Measurements from ENCODE around the gene DAP. TPM values are rescaled to one million over a fixed set of nuclear protein-coding genes. Genes with fewer than 3 reads are reported as not detected.

DAP gene
- total RNA-seq, 1 experiment from 2014 or later = 108 TPM

- BruUV-seq (replicated peaks) = TSS peak; percentile 90
- ATAC-seq (peak; percentile 68), DNase-seq (ENCODE audit: low read depth, low spot score) (peak; percentile 24)
- in situ Hi-C loops (cut with HindIII; ENCODE audit: low pct_unique_long_range_greater_than_20kb, low sequenced_read_pairs) (no loop called here), intact Hi-C loops (cut with micrococcal nuclease; ENCODE audit: unreplicated experiment) (no loop called here)
- Histone ChIP-seq H3K27me3 (ENCODE audit: control insufficient read depth, insufficient read depth, low read length) (no peaks in the 10 kb centered on the region), H3K4me3 (ENCODE audit: low read depth in 2 of 2, low read length in 2 of 2) (peak overlapping the region; percentile 69 to 85), H3K9me3 (ENCODE audit: control insufficient read depth, insufficient read depth, low read depth, low read length) (no peaks in the 10 kb centered on the region), H3K27ac (ENCODE audit: low read length) (peak overlapping the region; percentile 90), H3K4me1 (ENCODE audit: control insufficient read depth, insufficient read depth, low read length) (peaks cover 7% of the 10 kb centered on the region), H3K36me3 (ENCODE audit: control insufficient read depth, insufficient read depth, low read length) (no peaks in the 10 kb centered on the region; the same call in 1 of the 2 replicates)
- ChIA-PET POLR2A (no interaction called here), CTCF (no interaction called here)
- TF ChIP-seq REST (IDR thresholded peaks at IDR 0.05; ENCODE audit: insufficient read depth in 1 of 2, low read depth in 2 of 2, low read length in 1 of 2) = no peak
- TF ChIP-seq TCF7L2 (IDR thresholded peaks at IDR 0.05; ENCODE audit: low read depth, low read length) = peak; percentile 89
Measured at GRCh38 chr5:10760096-10760920, 726 bp downstream of the DAP start.

- no peak for DNase-seq (ENCODE audit: low read depth, low spot score)
- Histone ChIP-seq H3K36me3 (ENCODE audit: control insufficient read depth, insufficient read depth, low read length) (no peaks in the 10 kb centered on the region; the same call in 1 of the 2 replicates), H3K4me3 (ENCODE audit: low read depth in 2 of 2, low read length in 2 of 2) (peak overlapping the region in 1 of 2 experiments; percentile 85; a peak in 2 of 4 replicates), H3K4me1 (ENCODE audit: control insufficient read depth, insufficient read depth, low read length) (peaks cover 7% of the 10 kb centered on the region), H3K9me3 (ENCODE audit: control insufficient read depth, insufficient read depth, low read depth, low read length) (no peaks in the 10 kb centered on the region), H3K27me3 (ENCODE audit: control insufficient read depth, insufficient read depth, low read length) (no peaks in the 10 kb centered on the region), H3K27ac (ENCODE audit: low read length) (0 out of 2 replicates have a peak overlapping the region, but pooled peaks have one; percentile 15)
- BruUV-seq (replicated peaks) = no TSS peak
- ChIA-PET CTCF (no interaction called here), POLR2A (no interaction called here)
- ATAC-seq = no peak
- intact Hi-C loops (cut with micrococcal nuclease; ENCODE audit: unreplicated experiment) = no loop called here
- TF ChIP-seq POLR2AphosphoS5 (IDR thresholded peaks at IDR 0.05; ENCODE audit: low read depth, low read length) = no peak
- no peak for TF ChIP-seq REST (IDR thresholded peaks at IDR 0.05; ENCODE audit: insufficient read depth in 1 of 2, low read depth in 2 of 2, low read length in 1 of 2)
- no peak for TF ChIP-seq SIN3A (IDR thresholded peaks at IDR 0.05; ENCODE audit: borderline replicate concordance, insufficient read depth, low read depth, low read length)
- TF ChIP-seq TCF7L2 (IDR thresholded peaks at IDR 0.05; ENCODE audit: low read depth, low read length) = no peak
- no peak for TF ChIP-seq CTCF (IDR thresholded peaks at IDR 0.05)
- in situ Hi-C loops (cut with HindIII; ENCODE audit: low pct_unique_long_range_greater_than_20kb, low sequenced_read_pairs) = no loop called here
Measured at GRCh38 chr5:10759111-10759510, 1.9 kb downstream of the DAP start.
